GM12872 (cell line): ENCODE data around the gene ZNF689.

Experiments
- CTCF ChIP-seq: IDR thresholded peaks from 3 replicates; pipeline ENCODE4 v1.5.1; 2011; ENCODE audit warnings: low read depth, mild to moderate bottlenecking, low read length, moderate library complexity; ENCODE audit not compliant: insufficient read depth

The ZNF689 gene

GRCh38 chr16:30626236-30626635 lies 16.0 kb upstream of the ZNF689 start:
- TF ChIP-seq CTCF: no peak

- TF ChIP-seq CTCF: no peak
These were observed 13.5 kb upstream of the ZNF689 start for GRCh38 chr16:30623536-30624283.

GRCh38 chr16:30622455-30623032 lies 12.4 kb upstream of the ZNF689 start:
- TF ChIP-seq CTCF: no peak

GRCh38 chr16:30621765-30622164 lies 11.6 kb upstream of the ZNF689 start:
- TF ChIP-seq CTCF: no peak

- no peak for TF ChIP-seq CTCF
These were observed 10.0 kb upstream of the ZNF689 start for GRCh38 chr16:30620169-30620568.

GRCh38 chr16:30619638-30620037 lies 9.4 kb upstream of the ZNF689 start:
- no peak for TF ChIP-seq CTCF

GRCh38 chr16:30619202-30619601 lies 9.0 kb upstream of the ZNF689 start:
- TF ChIP-seq CTCF: no peak
